BLaER1 (cell line): ENCODE data around the gene SIGLEC10.
"Not testable (repeated sequence)": the region's sequence is repeated elsewhere in the genome, so short reads cannot be mapped to it uniquely, and the experiment has no call there.

ENCODE experiments used
- H3K27ac ChIP-seq: shearing (Covaris generic); formaldehyde crosslinking; 2 replicates; pipeline ENCODE4 v1.8.1; 2022
- H3K27me3 ChIP-seq: shearing (Covaris generic); formaldehyde crosslinking; 2 replicates; pipeline ENCODE4 v1.8.1; 2022
- H3K36me3 ChIP-seq: shearing (Covaris generic); formaldehyde crosslinking; 2 replicates; pipeline ENCODE4 v1.8.1; 2022
- H3K4me1 ChIP-seq: shearing (Covaris generic); formaldehyde crosslinking; 2 replicates; pipeline ENCODE4 v1.8.1; 2022
- H3K4me2 ChIP-seq: shearing (Covaris generic); formaldehyde crosslinking; 2 replicates; pipeline ENCODE4 v1.8.1; 2022
- H3K4me3 ChIP-seq: shearing (Covaris generic); formaldehyde crosslinking; 2 replicates; pipeline ENCODE4 v1.8.1; 2022
- H3K9ac ChIP-seq: shearing (Covaris generic); formaldehyde crosslinking; 2 replicates; pipeline ENCODE4 v1.8.1; 2022
- H3K9me3 ChIP-seq: shearing (Covaris generic); formaldehyde crosslinking; 2 replicates; pipeline ENCODE4 v1.8.1; 2022
- H4K20me1 ChIP-seq: shearing (Covaris generic); formaldehyde crosslinking; 2 replicates; pipeline ENCODE4 v1.8.1; 2022
- Cebpa-rat ChIP-seq: shearing (Covaris generic); IDR thresholded peaks from 2 replicates; pipeline ENCODE4 v1.8.1; 2022

SIGLEC10 gene

GRCh38 chr19:51457351-51458013 is 40.0 kb upstream of the SIGLEC10 start:
- Histone ChIP-seq H3K36me3 (no peaks in the 10 kb centered on the region), H4K20me1 (no peaks in the 10 kb centered on the region), H3K4me1 (peaks cover 17% of the 10 kb centered on the region), H3K4me3 (no peak overlapping the region), H3K27me3 (peaks cover 5% of the 10 kb centered on the region), H3K27ac (no peak overlapping the region), H3K9me3 (no peaks in the 10 kb centered on the region), H3K9ac (no peak overlapping the region), H3K4me2 (no peak overlapping the region)
- TF ChIP-seq Cebpa-rat: no peak

- Histone ChIP-seq H3K4me2 (no peak overlapping the region), H3K9ac (no peak overlapping the region), H4K20me1 (no peaks in the 10 kb centered on the region), H3K4me1 (peaks cover 14% of the 10 kb centered on the region), H3K9me3 (no peaks in the 10 kb centered on the region), H3K36me3 (no peaks in the 10 kb centered on the region), H3K4me3 (no peak overlapping the region), H3K27me3 (no peaks in the 10 kb centered on the region), H3K27ac (no peak overlapping the region)
- no peak for TF ChIP-seq Cebpa-rat
Measured at GRCh38 chr19:51456541-51457290, 39.3 kb upstream of the SIGLEC10 start.

- no peaks in the 10 kb centered on the region for H3K27me3 ChIP-seq
- no peak overlapping the region for H3K4me2 ChIP-seq
- H3K4me1 ChIP-seq: peaks cover 12% of the 10 kb centered on the region
- H3K9me3 ChIP-seq: peaks cover 16% of the 10 kb centered on the region
- no peak overlapping the region for H3K27ac ChIP-seq
- TF ChIP-seq Cebpa-rat: no peak
- H3K9ac ChIP-seq: no peak overlapping the region
- no peaks in the 10 kb centered on the region for H4K20me1 ChIP-seq
- no peak overlapping the region for H3K4me3 ChIP-seq
- H3K36me3 ChIP-seq: no peaks in the 10 kb centered on the region
Measured at GRCh38 chr19:51450730-51451307, 33.4 kb upstream of the SIGLEC10 start.

- no peaks in the 10 kb centered on the region for H4K20me1 ChIP-seq
- H3K4me1 ChIP-seq: peaks cover 12% of the 10 kb centered on the region
- peaks cover 16% of the 10 kb centered on the region for H3K9me3 ChIP-seq
- no peak for TF ChIP-seq Cebpa-rat
- H3K4me3 ChIP-seq: no peak overlapping the region; the same call in 1 of the 2 replicates
- H3K9ac ChIP-seq: no peak overlapping the region
- no peaks in the 10 kb centered on the region for H3K27me3 ChIP-seq
- peak overlapping the region; percentile 69 for H3K4me2 ChIP-seq
- H3K36me3 ChIP-seq: no peaks in the 10 kb centered on the region
- H3K27ac ChIP-seq: no peak overlapping the region
Measured at GRCh38 chr19:51448411-51449016, 31.1 kb upstream of the SIGLEC10 start.

- no peaks in the 10 kb centered on the region for H3K27me3 ChIP-seq
- no peaks in the 10 kb centered on the region for H4K20me1 ChIP-seq
- no peaks in the 10 kb centered on the region for H3K36me3 ChIP-seq
- peaks cover 16% of the 10 kb centered on the region for H3K9me3 ChIP-seq
- no peak for TF ChIP-seq Cebpa-rat
- peak overlapping the region; percentile 69 for H3K4me2 ChIP-seq
- no peak overlapping the region for H3K27ac ChIP-seq
- no peak overlapping the region for H3K9ac ChIP-seq
- H3K4me3 ChIP-seq: no peak overlapping the region; the same call in 1 of the 2 replicates
- peaks cover 12% of the 10 kb centered on the region for H3K4me1 ChIP-seq
Measured at GRCh38 chr19:51448011-51448410, 30.6 kb upstream of the SIGLEC10 start.

GRCh38 chr19:51447510-51447909 is 30.1 kb upstream of the SIGLEC10 start:
- H3K9ac ChIP-seq, H3K4me2 ChIP-seq, H3K4me3 ChIP-seq, H3K27me3 ChIP-seq, H3K27ac ChIP-seq, H3K36me3 ChIP-seq, H4K20me1 ChIP-seq: not testable (repeated sequence)
- Histone ChIP-seq H3K9me3 (peaks cover 16% of the 10 kb centered on the region), H3K4me1 (peaks cover 15% of the 10 kb centered on the region)

- Histone ChIP-seq H3K4me3 (peak overlapping the region; percentile 47), H3K4me1 (peaks cover 26% of the 10 kb centered on the region), H3K9me3 (no peaks in the 10 kb centered on the region), H3K36me3 (no peaks in the 10 kb centered on the region), H3K4me2 (peak overlapping the region; percentile 85), H3K27ac (no peak overlapping the region; the same call in 1 of the 2 replicates), H3K27me3 (no peaks in the 10 kb centered on the region), H4K20me1 (no peaks in the 10 kb centered on the region), H3K9ac (peak overlapping the region; percentile 51; the same call in 1 of the 2 replicates)
- TF ChIP-seq Cebpa-rat: no peak
Measured at GRCh38 chr19:51441410-51442390, 24.3 kb upstream of the SIGLEC10 start.

GRCh38 chr19:51440846-51441409 is 23.5 kb upstream of the SIGLEC10 start:
- H3K4me3 ChIP-seq: peak overlapping the region; percentile 47; the same call in 1 of the 2 replicates
- H3K27ac ChIP-seq: peak overlapping the region; percentile 36; the same call in 1 of the 2 replicates
- no peak for TF ChIP-seq Cebpa-rat
- no peaks in the 10 kb centered on the region for H4K20me1 ChIP-seq
- peak overlapping the region; percentile 51; the same call in 1 of the 2 replicates for H3K9ac ChIP-seq
- H3K9me3 ChIP-seq: no peaks in the 10 kb centered on the region
- peaks cover 26% of the 10 kb centered on the region for H3K4me1 ChIP-seq
- no peaks in the 10 kb centered on the region for H3K36me3 ChIP-seq
- H3K4me2 ChIP-seq: peak overlapping the region; percentile 85
- no peaks in the 10 kb centered on the region for H3K27me3 ChIP-seq
